OCI-LY1 (cell line): ENCODE measurements around the gene CASS4.

Experiments
- H2AFZ ChIP-seq: fragments of 200-600 bp; sonication (generic), shearing (Covaris generic); 2 replicates; pipeline ENCODE4 v1.6.0; 2014; ENCODE audit warnings: antibody characterized with exemption, mild to moderate bottlenecking, low read length
- H3F3A ChIP-seq: fragments of 200-600 bp; sonication (generic), shearing (Covaris generic); 2 replicates; pipeline ENCODE4 v1.6.0; 2014; ENCODE audit warnings: mild to moderate bottlenecking, antibody characterized with exemption, low read length, moderate library complexity; ENCODE audit not compliant: insufficient read depth
- H3K27ac ChIP-seq: fragments of 200-600 bp; sonication (generic); 2 replicates; pipeline ENCODE4 v1.5.1; 2014; ENCODE audit warnings: low read length, mixed run types, mild to moderate bottlenecking, low read depth; ENCODE audit not compliant: poor library complexity, severe bottlenecking
- H3K27me3 ChIP-seq: fragments of 200-600 bp; sonication (generic); 2 replicates; pipeline ENCODE4 v1.6.0; 2014; ENCODE audit warnings: antibody characterized with exemption, mild to moderate bottlenecking, low read length, moderate library complexity; ENCODE audit not compliant: insufficient read depth
- H3K36me3 ChIP-seq: fragments of 200-600 bp; sonication (generic); 2 replicates; pipeline ENCODE4 v1.6.1; 2014; ENCODE audit warnings: mild to moderate bottlenecking, antibody characterized with exemption, low read length, moderate library complexity, mixed read lengths; ENCODE audit not compliant: insufficient read depth
- H3K4me1 ChIP-seq: fragments of 200-600 bp; sonication (generic); 2 replicates; pipeline ENCODE4 v1.5.1; 2014; ENCODE audit warnings: mild to moderate bottlenecking, low read length, moderate library complexity; ENCODE audit not compliant: insufficient read depth, severe bottlenecking
- H3K4me2 ChIP-seq: fragments of 200-600 bp; sonication (generic), shearing (Covaris generic); 2 replicates; pipeline ENCODE4 v1.6.1; 2014; ENCODE audit warnings: low read length
- H3K4me3 ChIP-seq: fragments of 200-600 bp; sonication (generic); 2 replicates; pipeline ENCODE4 v1.5.1; 2014; ENCODE audit warnings: low read length, low read depth, mild to moderate bottlenecking, mixed read lengths; ENCODE audit not compliant: poor library complexity, severe bottlenecking
- H3K79me2 ChIP-seq: fragments of 200-600 bp; shearing (Covaris generic); 2 replicates; pipeline ENCODE4 v1.6.1; 2016; ENCODE audit warnings: mixed run types, low read length, mixed read lengths; ENCODE audit not compliant: insufficient read depth
- H3K9ac ChIP-seq: fragments of 200-600 bp; sonication (generic), shearing (Covaris generic); 2 replicates; pipeline ENCODE4 v1.6.1; 2014; ENCODE audit warnings: mild to moderate bottlenecking, low read length, mixed read lengths
- H3K9me2 ChIP-seq: fragments of 200-600 bp; sonication (generic), shearing (Covaris generic); 2 replicates; pipeline ENCODE4 v1.6.1; 2014; ENCODE audit warnings: low read depth, mild to moderate bottlenecking, low read length, mixed read lengths
- H3K9me3 ChIP-seq: fragments of 200-600 bp; shearing (Covaris generic); 2 replicates; pipeline ENCODE4 v1.6.1; 2014; ENCODE audit warnings: low read length, mixed read lengths
- H4K20me1 ChIP-seq: fragments of 200-600 bp; sonication (generic), shearing (Covaris generic); 2 replicates; pipeline ENCODE4 v1.6.0; 2016; ENCODE audit warnings: mild to moderate bottlenecking, low read length; ENCODE audit not compliant: insufficient read depth
- EZH2 ChIP-seq: fragments of 200-600 bp; sonication (generic), shearing (Covaris generic); IDR thresholded peaks from 2 replicates; pipeline ENCODE4 v1.8.0; 2017; ENCODE audit warnings: borderline replicate concordance, mixed run types, mild to moderate bottlenecking, antibody characterized with exemption, low read length, moderate library complexity, mixed read lengths
- TF ChIP-seq, protein P1 (sequence below): fragments of 200-600 bp; sonication (generic), shearing (Covaris generic); IDR thresholded peaks from 2 replicates; pipeline ENCODE4 v1.5.1; 2017; ENCODE audit warnings: mild to moderate bottlenecking, antibody characterized with exemption, low read length, moderate library complexity, mixed read lengths

Gene CASS4

DNA sequence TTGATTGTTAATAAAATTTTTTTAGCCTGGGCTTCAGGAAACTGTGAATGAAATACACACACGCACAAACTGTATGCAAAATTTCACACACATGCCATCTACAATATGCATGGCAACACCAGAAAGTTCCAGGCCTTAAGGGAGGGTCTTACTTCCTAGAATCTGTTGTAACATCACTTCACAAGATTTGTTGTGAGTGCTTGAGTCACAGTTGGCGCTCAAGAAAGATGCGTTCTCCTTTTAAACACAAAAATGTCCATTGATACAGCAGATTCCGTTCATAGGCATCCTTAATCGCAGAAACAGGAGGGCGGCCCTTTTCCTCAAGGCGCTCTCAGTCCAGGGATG, 55.9 kb downstream of the CASS4 start:
- no peak overlapping the region for H3K27ac ChIP-seq

GRCh38 chr20:56468316-56469076, 56.4 kb downstream of the CASS4 start, which contains the start of gene RTF2:
Gene RTF2 (plus strand): TSS chr20:56468627. CDS start chr20:56468698, 71 bp downstream.
- TF ChIP-seq, protein P1, sequence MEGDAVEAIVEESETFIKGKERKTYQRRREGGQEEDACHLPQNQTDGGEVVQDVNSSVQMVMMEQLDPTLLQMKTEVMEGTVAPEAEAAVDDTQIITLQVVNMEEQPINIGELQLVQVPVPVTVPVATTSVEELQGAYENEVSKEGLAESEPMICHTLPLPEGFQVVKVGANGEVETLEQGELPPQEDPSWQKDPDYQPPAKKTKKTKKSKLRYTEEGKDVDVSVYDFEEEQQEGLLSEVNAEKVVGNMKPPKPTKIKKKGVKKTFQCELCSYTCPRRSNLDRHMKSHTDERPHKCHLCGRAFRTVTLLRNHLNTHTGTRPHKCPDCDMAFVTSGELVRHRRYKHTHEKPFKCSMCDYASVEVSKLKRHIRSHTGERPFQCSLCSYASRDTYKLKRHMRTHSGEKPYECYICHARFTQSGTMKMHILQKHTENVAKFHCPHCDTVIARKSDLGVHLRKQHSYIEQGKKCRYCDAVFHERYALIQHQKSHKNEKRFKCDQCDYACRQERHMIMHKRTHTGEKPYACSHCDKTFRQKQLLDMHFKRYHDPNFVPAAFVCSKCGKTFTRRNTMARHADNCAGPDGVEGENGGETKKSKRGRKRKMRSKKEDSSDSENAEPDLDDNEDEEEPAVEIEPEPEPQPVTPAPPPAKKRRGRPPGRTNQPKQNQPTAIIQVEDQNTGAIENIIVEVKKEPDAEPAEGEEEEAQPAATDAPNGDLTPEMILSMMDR: no peak
- no peak for TF ChIP-seq EZH2
- peak within 1 kb of the TSS; percentile 99 for H3K4me3 ChIP-seq
- no peaks in the 10 kb centered on the region for H4K20me1 ChIP-seq
- H3K79me2 ChIP-seq: peaks cover 23% of the 10 kb centered on the region
- peak within 1 kb of the TSS; percentile 39 for H2AFZ ChIP-seq
- H3K36me3 ChIP-seq: peaks cover 8% of the 10 kb centered on the region
- H3K9me2 ChIP-seq: no peaks in the 10 kb centered on the region
- H3F3A ChIP-seq: no peaks in the 10 kb centered on the region
- no peak within 1 kb of the TSS for H3K27ac ChIP-seq
- H3K27me3 ChIP-seq: no peaks in the 10 kb centered on the region
- H3K9ac ChIP-seq: peak within 1 kb of the TSS; percentile 93
- peaks cover 18% of the 10 kb centered on the region for H3K4me1 ChIP-seq
- no peaks in the 10 kb centered on the region for H3K9me3 ChIP-seq
- H3K4me2 ChIP-seq: peak within 1 kb of the TSS; percentile 96

More for the DNA sequence above, 55.9 kb downstream of the CASS4 start:
- Histone ChIP-seq H3K4me2 (peak overlapping the region; percentile 81), H3K4me3 (peak overlapping the region; percentile 99), H3K4me1 (peaks cover 18% of the 10 kb centered on the region), H3F3A (no peaks in the 10 kb centered on the region), H3K36me3 (peaks cover 2% of the 10 kb centered on the region; the same call in 1 of the 2 replicates), H3K27me3 (no peaks in the 10 kb centered on the region), H3K9ac (peak overlapping the region; percentile 35; the same call in 1 of the 2 replicates), H3K79me2 (peaks cover 23% of the 10 kb centered on the region), H3K9me3 (no peaks in the 10 kb centered on the region), H3K9me2 (no peaks in the 10 kb centered on the region), H2AFZ (peak overlapping the region; percentile 39), H4K20me1 (no peaks in the 10 kb centered on the region)
- TF ChIP-seq EZH2: no peak
- TF ChIP-seq, protein P1: no peak

DNA sequence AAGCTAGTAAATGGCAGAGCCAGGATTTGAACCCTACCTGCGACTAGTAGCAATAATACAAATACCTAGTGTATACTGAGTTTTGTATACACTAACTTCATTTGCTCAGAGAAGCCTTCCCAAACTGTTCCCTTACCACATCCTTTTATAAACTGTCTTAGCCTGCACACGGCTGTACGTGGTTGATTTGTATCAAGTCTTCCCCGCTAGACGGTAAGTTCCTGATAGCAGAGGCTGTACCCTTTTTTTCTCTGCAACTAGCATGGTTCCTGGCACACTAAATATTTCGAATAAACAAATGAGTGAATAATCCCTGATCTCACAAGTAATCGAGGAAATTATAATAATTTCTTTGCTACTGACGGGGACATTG, 57.0 kb downstream of the CASS4 start:
- Histone ChIP-seq H2AFZ (no peak overlapping the region; the same call in 1 of the 2 replicates), H3K4me1 (peaks cover 18% of the 10 kb centered on the region), H3K4me3 (peak overlapping the region; percentile 99)

More for the DNA sequence above, 57.0 kb downstream of the CASS4 start:
- Histone ChIP-seq H3K9me2 (no peaks in the 10 kb centered on the region), H3K36me3 (peaks cover 14% of the 10 kb centered on the region), H4K20me1 (no peaks in the 10 kb centered on the region), H3K4me2 (peak overlapping the region; percentile 96), H3K9ac (peak overlapping the region; percentile 93), H3K79me2 (peaks cover 23% of the 10 kb centered on the region), H3K9me3 (no peaks in the 10 kb centered on the region), H3K27me3 (no peaks in the 10 kb centered on the region), H3F3A (no peaks in the 10 kb centered on the region), H3K27ac (no peak overlapping the region)
- no peak for TF ChIP-seq EZH2
- TF ChIP-seq, protein P1: no peak
